H1 (cell line): ENCODE data around the gene MAPK14. TPM values are rescaled to one million over a fixed set of nuclear protein-coding genes. Genes with fewer than 3 reads are reported as not detected.

Experiments
- CTCF ChIA-PET: fragments of 300-600 bp; sonication (Branson Sonifier 250); formaldehyde crosslinking; loops from one replicate; lab custom pipeline; 2021; ENCODE audit not compliant: partially characterized antibody; lab: Charles Lee
- POLR2A ChIA-PET: fragments of 300-600 bp; sonication (Branson Sonifier 250); formaldehyde crosslinking; loops from one replicate; lab custom pipeline; 2021; ENCODE audit warnings: inconsistent platforms; ENCODE audit not compliant: partially characterized antibody; lab: Charles Lee
- DNase-seq, 2 experiments: peaks; one replicate each; pipeline versions ENCODE4 v3.0.0 to v3.0.0-alpha.2; 2010 to 2022; ENCODE audit warnings: low spot score in 2 of 2, low read depth in 1 of 2, mixed read lengths in 1 of 2
- FAIRE-seq: peaks from 2 replicates; lab custom pipeline; 2011; peaks lifted over from hg19 to GRCh38; lab: Jason Lieb, UNC
- H2AFZ ChIP-seq: 2 replicates; pipeline ENCODE4 v1.8.1; 2012; ENCODE audit warnings: low read length, inconsistent platforms
- H2AK5ac ChIP-seq: 2 replicates; pipeline ENCODE4 v1.6.1; 2013; ENCODE audit warnings: low read depth, low read length
- H2BK120ac ChIP-seq: replicated peaks from 2 replicates; pipeline ENCODE3; 2013; ENCODE audit warnings: low read depth, low read length, inconsistent platforms
- H2BK12ac ChIP-seq: 2 replicates; pipeline ENCODE4 v1.6.1; 2013; ENCODE audit warnings: low read depth, low read length
- H2BK15ac ChIP-seq: 2 replicates; pipeline ENCODE4 v1.6.1; 2013; ENCODE audit warnings: low read length
- H2BK20ac ChIP-seq: 2 replicates; pipeline ENCODE4 v1.6.1; 2013; ENCODE audit warnings: low read length
- H2BK5ac ChIP-seq: 2 replicates; pipeline ENCODE4 v1.6.1; 2013; ENCODE audit warnings: low read depth, low read length
- H3K14ac ChIP-seq: 2 replicates; pipeline ENCODE4 v1.6.1; 2013; ENCODE audit warnings: inconsistent platforms; ENCODE audit not compliant: insufficient read length
- H3K18ac ChIP-seq: 2 replicates; pipeline ENCODE4 v1.6.1; 2013; ENCODE audit warnings: low read length; ENCODE audit errors: extremely low read depth
- H3K23ac ChIP-seq: 2 replicates; pipeline ENCODE4 v1.6.1; 2013; ENCODE audit warnings: inconsistent platforms; ENCODE audit not compliant: insufficient read length
- H3K23me2 ChIP-seq: 2 replicates; pipeline ENCODE4 v1.6.1; 2013; ENCODE audit warnings: low read depth, low read length
- H3K27ac ChIP-seq: 2 replicates; pipeline ENCODE4 v1.6.1; 2011; ENCODE audit warnings: low read depth, low read length, inconsistent platforms
- H3K27me3 ChIP-seq, 4 experiments: replicated peaks in 1 of 4; 1 replicate in 1 of 4; 2 replicates in 3 of 4; pipeline versions ENCODE4 v1.6.1 to v1.8.1; 2011 to 2013; ENCODE audit warnings: low read length in 3 of 4, mild to moderate bottlenecking in 3 of 4, inconsistent platforms in 2 of 4, mixed read lengths in 2 of 4, moderate library complexity in 1 of 4; ENCODE audit not compliant: control insufficient read depth in 3 of 4, insufficient read depth in 3 of 4; ENCODE audit errors: extremely low read depth in 1 of 4
- H3K36me3 ChIP-seq, 4 experiments: 2 replicates each; pipeline versions ENCODE4 v1.6.1 to v1.8.1; 2011 to 2013; ENCODE audit warnings: mild to moderate bottlenecking in 4 of 4, low read length in 3 of 4, moderate library complexity in 2 of 4, control low read depth in 1 of 4, inconsistent platforms in 1 of 4; ENCODE audit not compliant: insufficient read depth in 4 of 4, control insufficient read depth in 2 of 4
- H3K4ac ChIP-seq: replicated peaks from 2 replicates; pipeline ENCODE3; 2013; ENCODE audit warnings: low read length, low read depth, mixed read lengths, inconsistent platforms; ENCODE audit not compliant: insufficient read length
- H3K4me1 ChIP-seq, 4 experiments: replicated peaks in 1 of 4; 1 replicate in 1 of 4; 2 replicates in 3 of 4; pipeline versions ENCODE4 v1.6.1 to v1.8.1; 2011 to 2013; ENCODE audit warnings: low read length in 3 of 4, inconsistent platforms in 2 of 4, mixed read lengths in 1 of 4; ENCODE audit not compliant: insufficient read depth in 4 of 4, control insufficient read depth in 3 of 4
- H3K4me2 ChIP-seq, 2 experiments: 2 replicates each; pipeline versions ENCODE4 v1.6.1 to v1.8.1; 2011 to 2013; ENCODE audit warnings: low read depth in 2 of 2, low read length in 2 of 2, control low read depth in 1 of 2, inconsistent platforms in 1 of 2, mild to moderate bottlenecking in 1 of 2; ENCODE audit not compliant: insufficient read depth in 1 of 2
- H3K4me3 ChIP-seq, 4 experiments: fragments of 200-600, 300-600 bp in 1 of 4; sonication (generic), shearing (Covaris generic), sonication (Bioruptor Twin) in 1 of 4; 2 replicates each; pipeline versions ENCODE4 v1.5.1 to v1.8.1; 2011 to 2016; ENCODE audit warnings: low read length in 4 of 4, low read depth in 3 of 4, control low read depth in 2 of 4, inconsistent platforms in 2 of 4, mild to moderate bottlenecking in 2 of 4, mixed read lengths in 1 of 4, moderate library complexity in 1 of 4; ENCODE audit not compliant: insufficient read depth in 2 of 4; ENCODE audit errors: extremely low read depth in 1 of 4
- H3K56ac ChIP-seq: replicated peaks from 2 replicates; pipeline ENCODE3; 2013; ENCODE audit warnings: low read depth, mild to moderate bottlenecking, mixed read lengths, low read length, inconsistent platforms; ENCODE audit not compliant: insufficient read length
- H3K79me1 ChIP-seq: 2 replicates; pipeline ENCODE4 v1.6.1; 2013; ENCODE audit warnings: low read depth, low read length, control low read depth
- H3K79me2 ChIP-seq, 2 experiments: 2 replicates each; pipeline versions ENCODE4 v1.6.1 to v1.8.1; 2012 to 2013; ENCODE audit warnings: low read length in 2 of 2, mild to moderate bottlenecking in 2 of 2, inconsistent platforms in 1 of 2; ENCODE audit not compliant: insufficient read depth in 2 of 2, control insufficient read depth in 1 of 2
- H3K9ac ChIP-seq, 4 experiments: replicated peaks in 1 of 4; 1 replicate in 1 of 4; 2 replicates in 3 of 4; pipeline versions ENCODE4 v1.6.1 to v1.8.1; 2011 to 2013; ENCODE audit warnings: low read depth in 3 of 4, low read length in 3 of 4, control low read depth in 2 of 4, mild to moderate bottlenecking in 2 of 4, moderate library complexity in 2 of 4, inconsistent platforms in 1 of 4; ENCODE audit errors: extremely low read depth in 1 of 4
- H3K9me3 ChIP-seq, 2 experiments: 2 replicates each; pipeline versions ENCODE4 v1.6.1 to v1.8.1; 2012 to 2013; ENCODE audit warnings: mild to moderate bottlenecking in 2 of 2, moderate library complexity in 2 of 2, control low read depth in 1 of 2, inconsistent platforms in 1 of 2, low read depth in 1 of 2, low read length in 1 of 2, mixed read lengths in 1 of 2; ENCODE audit not compliant: insufficient read depth in 2 of 2
- H4K20me1 ChIP-seq, 2 experiments: replicated peaks in 1 of 2; 2 replicates each; pipeline versions ENCODE3 to v1.8.1; 2011 to 2013; ENCODE audit warnings: inconsistent platforms in 2 of 2, low read length in 2 of 2, mild to moderate bottlenecking in 1 of 2; ENCODE audit not compliant: insufficient read depth in 2 of 2, control insufficient read depth in 1 of 2
- H4K5ac ChIP-seq: 2 replicates; pipeline ENCODE4 v1.6.1; 2013; ENCODE audit warnings: low read length, low read depth, mixed read lengths, inconsistent platforms; ENCODE audit not compliant: insufficient read length
- H4K8ac ChIP-seq: 2 replicates; pipeline ENCODE4 v1.8.0; 2013; ENCODE audit warnings: mild to moderate bottlenecking, moderate library complexity, low read length, inconsistent platforms; ENCODE audit not compliant: insufficient read depth; ENCODE audit errors: extremely low read depth
- H4K91ac ChIP-seq: replicated peaks from 2 replicates; pipeline ENCODE3; 2013; ENCODE audit warnings: low read length, mixed read lengths, inconsistent platforms; ENCODE audit not compliant: insufficient read length
- YY1 ChIP-seq: IDR thresholded peaks from 2 replicates; pipeline ENCODE4 v1.6.1; 2011; ENCODE audit warnings: low read depth, mild to moderate bottlenecking, low read length
- WGBS, 2 experiments: shearing (Covaris generic) in 1 of 2; methylation state at CpG; one replicate each; pipeline versions ENCODE4 v1.1.6 to v1.1.7; 2013 to 2015; ENCODE audit warnings: low lambda C conversion rate in 2 of 2, mixed read lengths in 2 of 2, inconsistent platforms in 1 of 2, low coverage in 1 of 2, missing lambda C conversion rate in 1 of 2; ENCODE audit not compliant: insufficient replicate concordance in 2 of 2, insufficient coverage in 1 of 2, insufficient read length in 1 of 2; ENCODE audit errors: extremely low coverage in 1 of 2, missing lambda C conversion rate in 1 of 2; 5-methylcytosine and 5-hydroxymethylcytosine counted together
- polyA plus RNA-seq, 7 experiments: library from polyadenylated mRNA; depleted of rRNA in 3 of 7; stranded (reverse) in 5 of 7; unstranded in 2 of 7; fragments of >200 nt in 5 of 7; fragments of 200-250 nt in 2 of 7; gene quantifications; 1 replicate in 5 of 7; 2 replicates in 1 of 7; 4 replicates in 1 of 7; pipeline versions ENCODE4 v1.2.1 to v1.2.3, GENCODE V29; 2011 to 2013; ENCODE audit warnings: missing spikeins in 2 of 7, mixed read lengths in 2 of 7
- total RNA-seq: library from RNA; stranded (reverse); fragmentation: NEBNext Ultra II Directional; extraction: Animal tissue kit (Norgen Biotek cat#: 25700); gene quantifications from 2 replicates; pipeline ENCODE4 v1.2.1, GENCODE V29; 2021

The MAPK14 gene
- total and polyA plus RNA-seq, 2 of the 8 experiments (the other 6 are each of a cell fraction or from before 2014, with no cell fraction given), result 18.1 to 39.3 TPM

- H2BK12ac ChIP-seq, result no peak overlapping the region
- POLR2A ChIA-PET, result no interaction called here
- H3K14ac ChIP-seq, result no peak overlapping the region
- no peak for TF ChIP-seq YY1
Measured at GRCh38 chr6:36089048-36089447, 61.4 kb downstream of the MAPK14 start.

More at GRCh38 chr6:36089048-36089447, 61.4 kb downstream of the MAPK14 start:
- no peak overlapping the region for H3K56ac ChIP-seq
- no peaks in the 10 kb centered on the region for H3K79me2 ChIP-seq
- no peak overlapping the region for H3K4me2 ChIP-seq
- no peak overlapping the region for H3K23ac ChIP-seq
- H4K5ac ChIP-seq, result no peak overlapping the region
- H2BK5ac ChIP-seq, result no peak overlapping the region
- H2AFZ ChIP-seq, result no peak overlapping the region
- DNase-seq (no peak), FAIRE-seq (no peak)
- H2AK5ac ChIP-seq, result no peak overlapping the region
- no peak overlapping the region for H3K4me3 ChIP-seq
- H3K4ac ChIP-seq, result no peak overlapping the region
- WGBS, 2 experiments, result 92% methylated on average over 5 of the region's 5 CpGs; no CpG with 5 or more reads in 1 of the 2 experiments
- no peaks in the 10 kb centered on the region for H3K79me1 ChIP-seq
- no peak overlapping the region for H2BK120ac ChIP-seq
- H3K9me3 ChIP-seq, result no peaks in the 10 kb centered on the region
- no peaks in the 10 kb centered on the region for H3K4me1 ChIP-seq
- H4K91ac ChIP-seq, result no peak overlapping the region
- no peaks in the 10 kb centered on the region for H4K20me1 ChIP-seq
- no peak overlapping the region for H3K27ac ChIP-seq
- no peak overlapping the region for H3K9ac ChIP-seq
- no peak overlapping the region for H2BK20ac ChIP-seq
- CTCF ChIA-PET, result interaction anchor here (0.8 to 1.1 kb wide), 2 partner anchors 22 to 61 kb away, joined by 3 to 4 read pairs; no protein-coding TSS in a partner anchor
- no peak overlapping the region for H2BK15ac ChIP-seq
- peaks cover 2 to 11% (median 2%) of the 10 kb centered on the region in 4 experiments; a peak in 4 of 8 replicates for H3K36me3 ChIP-seq
- H3K23me2 ChIP-seq, result no peaks in the 10 kb centered on the region
- H3K18ac ChIP-seq, result no peak overlapping the region
- H3K27me3 ChIP-seq, result no peaks in the 10 kb centered on the region
- H4K8ac ChIP-seq, result no peak overlapping the region; the same call in 1 of the 2 replicates
